Activated naive CD4-positive, alpha-beta T cell treated with anti-CD3 and anti-CD28 coated beads, Interleukin-2, amount 50 U/mL, for 72 hours (primary cell): ENCODE measurements around the gene CTNNA1. TPM values are rescaled to one million over a fixed set of nuclear protein-coding genes. Genes with fewer than 3 reads are reported as not detected.
"Not testable (repeated sequence)": the region's sequence is repeated elsewhere in the genome, so short reads cannot be mapped to it uniquely, and the experiment has no call there.

Experiments
- ATAC-seq, 2 donors: fragments of 150-1000 bp; cut with Tn5 transposase; 2 replicates each; pipeline ENCODE4 v1.10.0; 2021; ENCODE audit warnings: mild to moderate bottlenecking in 2 of 2, moderate library complexity in 2 of 2
- DNase-seq, 2 donors: peaks; one replicate each; pipeline ENCODE4 v3.0.0; 2021 to 2022; ENCODE audit warnings: low spot score in 2 of 2
- H3K27ac Mint-ChIP-seq, 2 donors: one replicate each; pipeline ENCODE4 v1.8.0; 2022; ENCODE audit warnings: mild to moderate bottlenecking in 2 of 2, mixed read lengths in 2 of 2
- H3K36me3 Mint-ChIP-seq, 2 donors: one replicate each; pipeline ENCODE4 v1.8.0; 2022; ENCODE audit warnings: mixed read lengths in 2 of 2
- H3K9me3 Mint-ChIP-seq, 2 donors: one replicate each; pipeline ENCODE4 v1.8.0; 2022; ENCODE audit warnings: mixed read lengths in 2 of 2
- total RNA-seq, 2 donors: library from RNA; stranded (reverse); gene quantifications; one replicate each; pipeline ENCODE4 v1.2.3, GENCODE V29; 2022

The CTNNA1 gene
- total RNA-seq, 2 donors from 2014 or later, result 89.2 to 224 TPM

GRCh38 chr5:138913773-138914172 lies 160.5 kb downstream of the CTNNA1 start:
- ATAC-seq (no peak), DNase-seq (no peak)
- no peaks in the 10 kb centered on the region for H3K36me3 Mint-ChIP-seq
- H3K9me3 Mint-ChIP-seq, result no peaks in the 10 kb centered on the region
- H3K27ac Mint-ChIP-seq, result no peak overlapping the region

DNA sequence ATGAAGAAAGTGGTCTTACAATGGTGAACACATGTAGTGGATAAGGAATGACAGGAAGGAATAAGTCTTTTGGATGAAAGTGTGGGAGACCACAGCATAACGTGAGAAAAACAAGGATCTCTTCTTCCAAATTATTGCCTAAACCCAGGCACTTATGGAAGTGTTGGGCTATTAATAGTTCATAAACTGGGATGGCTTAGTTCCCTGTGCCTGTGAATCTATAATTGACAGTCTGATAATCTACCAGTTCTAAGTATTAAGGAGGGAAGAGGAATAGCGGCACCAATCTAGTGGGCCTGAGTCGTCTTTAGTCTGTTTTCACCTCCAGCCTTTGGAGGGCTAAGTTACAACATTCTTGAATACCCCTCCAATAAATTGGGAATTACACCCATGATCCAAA lies 161.1 kb downstream of the CTNNA1 start:
- ATAC-seq (no peak), DNase-seq (no peak)
- Mint-ChIP-seq H3K9me3 (no peaks in the 10 kb centered on the region), H3K27ac (no peak overlapping the region), H3K36me3 (no peaks in the 10 kb centered on the region)

DNA sequence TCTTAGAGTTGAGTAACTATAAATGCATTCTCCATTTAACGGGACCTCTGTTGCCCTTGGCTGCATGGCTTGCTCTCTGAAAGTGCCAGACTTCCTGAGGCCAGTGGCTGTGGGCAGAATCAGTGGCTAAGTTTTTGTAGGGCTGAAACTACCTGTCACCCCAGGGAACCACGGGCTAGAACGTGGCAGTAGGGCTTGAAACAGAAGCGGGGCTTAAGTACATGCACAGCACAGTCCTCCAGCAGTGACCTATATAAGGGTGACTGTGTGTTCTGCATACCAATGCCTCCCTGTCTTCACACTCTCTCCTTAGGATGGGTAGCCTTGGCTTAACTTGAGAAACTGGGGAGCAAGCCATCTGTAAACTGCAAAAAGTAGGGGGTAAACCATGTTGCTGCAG lies 165.5 kb downstream of the CTNNA1 start:
- H3K27ac Mint-ChIP-seq, result no peak overlapping the region
- no peaks in the 10 kb centered on the region for H3K9me3 Mint-ChIP-seq
- DNase-seq (no peak), ATAC-seq (no peak)
- H3K36me3 Mint-ChIP-seq, result no peaks in the 10 kb centered on the region

DNA sequence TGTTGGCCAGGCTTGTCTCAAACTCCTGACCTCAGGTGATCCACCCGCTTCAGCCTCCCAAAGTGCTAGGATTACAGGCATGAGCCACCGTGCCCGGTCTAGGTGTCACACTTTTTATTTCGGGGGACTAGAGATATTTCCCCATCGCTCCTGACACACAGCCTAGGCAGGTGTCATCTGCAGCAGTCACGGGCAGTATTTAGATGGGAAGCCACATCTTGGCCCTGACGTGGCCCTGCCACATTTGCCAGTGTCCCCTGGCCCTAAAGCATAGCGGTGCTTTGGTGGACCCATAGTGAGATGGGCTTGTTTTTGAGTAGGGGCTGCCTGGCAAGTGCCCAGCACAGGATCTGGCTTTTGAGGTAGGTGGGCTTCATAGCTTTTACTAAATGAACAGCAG lies 167.0 kb downstream of the CTNNA1 start:
- DNase-seq (no peak), ATAC-seq (no peak)
- no peaks in the 10 kb centered on the region for H3K36me3 Mint-ChIP-seq
- H3K9me3 Mint-ChIP-seq, result no peaks in the 10 kb centered on the region
- H3K27ac Mint-ChIP-seq, result no peak overlapping the region

DNA sequence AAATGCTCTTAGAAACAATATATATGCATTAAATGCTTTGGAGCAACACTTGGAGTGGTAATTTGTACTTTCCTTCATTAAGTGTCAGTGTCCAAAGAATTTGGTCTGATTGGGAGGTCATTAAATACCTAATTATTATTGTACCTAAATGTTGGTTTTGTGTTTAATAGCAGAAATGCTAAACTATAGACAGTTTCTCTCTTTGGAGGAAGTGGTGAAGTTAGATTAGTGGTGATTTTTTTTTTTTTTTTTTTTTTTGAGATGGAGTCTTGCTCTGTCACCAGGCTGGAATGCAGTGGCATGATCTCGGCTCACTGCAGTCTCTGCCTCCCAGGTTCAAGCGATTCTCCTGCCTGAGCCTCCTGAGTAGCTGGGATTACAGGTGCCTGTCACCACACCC lies 168.1 kb downstream of the CTNNA1 start:
- H3K27ac Mint-ChIP-seq, H3K9me3 Mint-ChIP-seq, H3K36me3 Mint-ChIP-seq, DNase-seq, ATAC-seq: not testable (repeated sequence)

DNA sequence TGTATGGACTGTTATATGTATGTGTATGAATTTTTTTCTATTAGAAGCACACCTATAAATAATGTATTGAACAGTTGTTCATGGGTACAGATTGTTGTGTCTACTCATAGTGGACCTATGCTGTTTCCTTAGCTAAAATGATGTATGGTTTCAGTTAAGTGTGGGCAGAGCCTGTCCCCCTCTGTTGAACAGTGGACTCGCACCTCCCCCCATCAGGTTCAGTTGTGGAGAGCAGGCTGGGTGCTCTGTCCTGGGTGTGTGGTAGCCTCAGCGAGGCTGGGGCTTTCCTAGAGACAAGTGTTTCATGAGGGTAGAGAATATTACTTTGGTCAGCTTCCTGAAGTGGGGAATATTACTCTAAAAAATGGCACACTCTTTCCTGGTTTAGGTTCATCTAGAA lies 169.3 kb downstream of the CTNNA1 start:
- Mint-ChIP-seq H3K36me3 (peaks cover 0 to 7% of the 10 kb centered on the region in 2 donors), H3K27ac (no peak overlapping the region), H3K9me3 (no peaks in the 10 kb centered on the region)
- no peak for DNase-seq
- no peak for ATAC-seq

- no peak for DNase-seq
- Mint-ChIP-seq H3K36me3 (peaks cover 0 to 7% of the 10 kb centered on the region in 2 donors), H3K27ac (no peak overlapping the region), H3K9me3 (no peaks in the 10 kb centered on the region)
- ATAC-seq, result no peak
Measured at GRCh38 chr5:138925090-138925635, 171.9 kb downstream of the CTNNA1 start.

DNA sequence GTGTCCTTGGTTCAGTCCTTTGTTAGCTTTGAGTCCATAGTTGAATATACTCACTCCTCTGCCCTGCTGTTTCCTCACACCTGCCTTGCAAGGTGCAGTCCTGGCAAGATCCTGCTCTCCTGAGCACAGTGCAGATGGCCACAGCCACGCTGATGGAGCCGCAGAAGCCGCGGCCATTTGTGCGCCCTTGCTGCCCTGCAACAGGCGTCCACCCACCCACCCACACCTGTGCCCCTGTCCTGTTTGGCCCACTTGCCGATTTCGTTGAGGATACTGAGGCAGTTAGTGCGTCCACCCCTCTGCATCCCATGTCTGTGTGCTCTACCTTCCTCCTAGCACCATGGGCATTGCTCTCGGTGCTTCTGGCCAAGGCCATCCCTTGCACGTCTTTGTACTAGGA lies 173.0 kb downstream of the CTNNA1 start:
- DNase-seq, result no peak
- Mint-ChIP-seq H3K27ac (peak overlapping the region in 1 of 2 donors; percentile 84), H3K36me3 (peaks cover 0 to 7% of the 10 kb centered on the region in 2 donors), H3K9me3 (no peaks in the 10 kb centered on the region)
- no peak for ATAC-seq

- H3K36me3 Mint-ChIP-seq, result peaks cover 0 to 7% of the 10 kb centered on the region in 2 donors
- DNase-seq, result no peak
- H3K27ac Mint-ChIP-seq, result peak overlapping the region in 1 of 2 donors; percentile 84
- no peaks in the 10 kb centered on the region for H3K9me3 Mint-ChIP-seq
- no peak for ATAC-seq
Measured at GRCh38 chr5:138926688-138927448, 173.6 kb downstream of the CTNNA1 start.

GRCh38 chr5:138927544-138927943 lies 174.3 kb downstream of the CTNNA1 start:
- H3K36me3 Mint-ChIP-seq, result peaks cover 0 to 7% of the 10 kb centered on the region in 2 donors
- DNase-seq, result no peak
- no peaks in the 10 kb centered on the region for H3K9me3 Mint-ChIP-seq
- H3K27ac Mint-ChIP-seq, result no peak overlapping the region
- no peak for ATAC-seq

DNA sequence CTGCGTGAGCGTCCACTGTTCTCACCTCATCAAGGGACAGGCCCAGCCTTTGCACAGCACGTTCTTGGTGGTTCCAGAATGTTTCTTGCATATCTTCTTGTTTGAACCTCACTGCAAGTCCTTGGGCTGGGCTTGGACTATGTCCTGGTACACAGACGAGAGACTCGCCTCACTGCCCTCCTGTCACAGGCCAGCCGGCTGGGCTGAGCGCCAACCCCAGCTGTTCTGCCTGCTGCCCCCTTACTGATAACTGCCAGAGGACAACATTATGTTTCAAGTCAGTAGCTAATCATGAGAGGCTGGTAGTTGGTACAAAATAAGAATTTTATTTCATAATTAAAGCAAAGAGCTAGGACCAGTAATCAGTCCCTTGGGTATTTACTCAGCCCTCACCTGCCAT lies 174.8 kb downstream of the CTNNA1 start:
- ATAC-seq, result no peak
- Mint-ChIP-seq H3K27ac (no peak overlapping the region), H3K36me3 (peaks cover 0 to 7% of the 10 kb centered on the region in 2 donors), H3K9me3 (no peaks in the 10 kb centered on the region)
- no peak for DNase-seq

GRCh38 chr5:138929571-138929955 lies 176.3 kb downstream of the CTNNA1 start:
- DNase-seq (no peak), ATAC-seq (no peak)
- Mint-ChIP-seq H3K9me3 (no peaks in the 10 kb centered on the region), H3K27ac (no peak overlapping the region), H3K36me3 (peaks cover 0 to 7% of the 10 kb centered on the region in 2 donors)

GRCh38 chr5:138930371-138931097 lies 177.3 kb downstream of the CTNNA1 start:
- H3K9me3 Mint-ChIP-seq, result no peaks in the 10 kb centered on the region
- DNase-seq (no peak), ATAC-seq (no peak)
- peaks cover 0 to 7% of the 10 kb centered on the region in 2 donors for H3K36me3 Mint-ChIP-seq
- no peak overlapping the region for H3K27ac Mint-ChIP-seq

DNA sequence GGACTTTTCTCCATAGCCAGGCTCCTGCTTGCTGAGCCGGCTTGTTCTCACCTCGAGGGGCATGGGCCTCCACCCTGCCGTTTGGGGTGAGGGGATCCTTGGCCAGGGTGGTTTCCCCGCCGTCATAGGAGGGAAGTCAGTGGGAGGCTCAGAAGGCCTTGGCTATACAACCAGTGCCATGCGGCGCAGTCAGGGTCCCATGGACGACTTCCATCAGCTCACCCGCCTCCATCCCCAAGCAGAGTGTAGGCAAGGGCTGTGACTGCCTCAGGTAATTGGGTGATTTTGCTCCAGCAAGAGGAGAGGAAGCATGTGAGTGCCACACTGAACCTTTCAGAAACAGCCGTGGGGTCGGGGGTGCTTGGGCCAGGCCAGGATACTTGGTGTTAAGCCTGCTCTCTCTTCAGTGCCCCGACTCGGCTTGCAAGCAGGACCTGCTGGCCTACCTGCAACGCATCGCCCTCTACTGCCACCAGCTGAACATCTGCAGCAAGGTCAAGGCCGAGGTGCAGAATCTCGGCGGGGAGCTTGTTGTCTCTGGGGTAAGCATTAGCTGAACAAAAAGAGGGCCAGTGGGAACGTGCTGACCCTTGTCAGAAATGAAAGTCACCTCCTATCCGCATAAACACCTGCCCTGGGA lies 179.1 kb downstream of the CTNNA1 start:
- DNase-seq (no peak), ATAC-seq (no peak)
- H3K27ac Mint-ChIP-seq, result no peak overlapping the region
- no peaks in the 10 kb centered on the region for H3K36me3 Mint-ChIP-seq
- H3K9me3 Mint-ChIP-seq, result no peaks in the 10 kb centered on the region

- ATAC-seq (no peak), DNase-seq (no peak)
- Mint-ChIP-seq H3K36me3 (no peaks in the 10 kb centered on the region), H3K9me3 (no peaks in the 10 kb centered on the region), H3K27ac (peak overlapping the region in 1 of 2 donors; percentile 46)
Measured at GRCh38 chr5:138933522-138934290, 180.5 kb downstream of the CTNNA1 start.

- Mint-ChIP-seq H3K27ac (no peak overlapping the region), H3K9me3 (no peaks in the 10 kb centered on the region), H3K36me3 (no peaks in the 10 kb centered on the region)
- DNase-seq, result no peak
- ATAC-seq, result no peak
Measured at GRCh38 chr5:138934971-138935370, 181.7 kb downstream of the CTNNA1 start.
